ENCODE results near the gene RALGPS1.
"Not testable (repeated sequence)": the region's sequence is repeated elsewhere in the genome, so short reads cannot be mapped to it uniquely, and the experiment has no call there.

The RALGPS1 gene

DNA sequence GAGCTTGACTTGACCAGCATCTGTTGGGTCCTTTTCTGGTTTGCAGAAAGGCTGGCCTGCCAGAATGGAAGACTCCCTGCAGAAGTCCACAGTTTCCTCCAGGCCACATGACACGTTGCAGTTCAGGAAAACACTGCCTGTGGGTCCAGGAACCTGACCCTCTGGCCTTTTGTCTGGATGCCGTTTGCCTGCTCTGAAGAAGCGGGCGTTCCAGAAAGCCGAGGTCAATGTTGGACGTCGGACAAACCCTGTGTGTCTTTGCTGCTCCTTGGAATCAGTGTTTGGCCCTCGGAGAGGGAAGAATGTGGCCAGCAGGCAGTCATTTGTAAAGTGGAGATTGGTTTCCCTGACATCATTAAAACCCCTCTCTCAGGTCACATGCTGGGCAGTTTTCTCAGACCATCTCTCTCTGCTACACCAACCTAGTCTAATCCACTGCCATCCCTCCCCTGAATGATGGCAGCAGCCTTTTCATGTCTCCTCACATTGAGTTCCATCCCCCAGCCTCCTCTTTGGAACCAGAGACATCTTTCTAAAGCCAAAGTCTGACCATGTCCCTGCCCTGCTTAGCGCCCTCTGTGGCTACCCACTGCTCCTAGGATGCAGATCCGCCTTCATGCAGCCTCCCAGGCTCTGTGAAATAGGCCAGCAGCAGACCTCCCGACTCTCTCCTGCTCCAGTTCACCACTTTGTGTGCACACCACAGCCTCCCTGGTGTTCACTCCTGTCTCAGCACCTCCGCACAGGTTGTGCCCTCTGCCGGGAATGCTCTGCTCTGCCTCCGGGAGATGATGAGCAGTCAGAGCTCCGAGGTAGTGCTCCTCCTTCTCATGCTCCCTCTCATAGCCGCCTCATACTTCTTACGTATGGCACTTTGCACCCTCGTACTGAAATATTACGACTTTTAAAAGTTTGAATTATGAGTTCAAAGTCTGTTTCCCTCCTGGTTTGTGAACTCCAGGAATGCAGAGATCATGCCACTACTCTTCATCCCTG, 75.6 kb downstream of the RALGPS1 start:
- DNase-seq (ENCODE audit: low spot score) = no peak

DNA sequence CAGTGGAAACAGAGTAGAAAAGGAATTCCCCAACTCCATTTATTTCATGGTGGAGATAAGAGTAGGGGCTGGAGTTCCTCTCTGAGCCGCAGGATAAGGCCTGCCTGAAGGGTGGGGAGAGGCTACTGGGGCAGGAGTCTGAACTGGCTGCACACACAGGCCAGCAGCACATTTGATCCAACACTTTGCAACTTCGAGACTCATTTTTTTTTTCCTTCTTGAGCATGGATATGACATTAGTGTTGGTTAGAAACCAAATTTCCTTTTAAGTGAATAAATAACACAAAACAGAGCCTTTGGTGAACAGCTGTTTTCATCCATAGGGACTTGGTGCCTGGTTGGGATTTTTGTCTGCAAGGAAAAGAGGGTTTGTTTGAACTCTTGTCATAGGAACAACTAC, 76.6 kb downstream of the RALGPS1 start:
- no peak for DNase-seq (ENCODE audit: low spot score)

DNA sequence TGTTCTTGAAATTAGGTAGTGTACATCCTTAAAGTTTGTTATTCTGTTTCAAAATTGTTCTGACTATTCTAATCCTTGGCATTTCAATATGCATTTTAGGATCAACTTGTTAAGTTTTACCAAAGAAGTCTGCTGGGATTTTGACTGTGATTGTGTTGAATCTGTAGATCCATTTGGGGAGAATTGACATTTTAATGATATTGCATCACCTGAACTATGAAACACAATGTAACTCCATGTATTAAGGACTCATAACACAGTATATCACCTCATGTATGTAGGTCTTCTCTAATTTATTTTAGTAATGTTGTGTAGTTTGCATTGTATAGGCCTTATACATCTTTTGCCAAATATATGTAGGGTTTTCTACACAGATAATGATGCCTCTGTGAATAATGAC, 77.8 kb downstream of the RALGPS1 start:
- DNase-seq (ENCODE audit: low spot score) = no peak

DNA sequence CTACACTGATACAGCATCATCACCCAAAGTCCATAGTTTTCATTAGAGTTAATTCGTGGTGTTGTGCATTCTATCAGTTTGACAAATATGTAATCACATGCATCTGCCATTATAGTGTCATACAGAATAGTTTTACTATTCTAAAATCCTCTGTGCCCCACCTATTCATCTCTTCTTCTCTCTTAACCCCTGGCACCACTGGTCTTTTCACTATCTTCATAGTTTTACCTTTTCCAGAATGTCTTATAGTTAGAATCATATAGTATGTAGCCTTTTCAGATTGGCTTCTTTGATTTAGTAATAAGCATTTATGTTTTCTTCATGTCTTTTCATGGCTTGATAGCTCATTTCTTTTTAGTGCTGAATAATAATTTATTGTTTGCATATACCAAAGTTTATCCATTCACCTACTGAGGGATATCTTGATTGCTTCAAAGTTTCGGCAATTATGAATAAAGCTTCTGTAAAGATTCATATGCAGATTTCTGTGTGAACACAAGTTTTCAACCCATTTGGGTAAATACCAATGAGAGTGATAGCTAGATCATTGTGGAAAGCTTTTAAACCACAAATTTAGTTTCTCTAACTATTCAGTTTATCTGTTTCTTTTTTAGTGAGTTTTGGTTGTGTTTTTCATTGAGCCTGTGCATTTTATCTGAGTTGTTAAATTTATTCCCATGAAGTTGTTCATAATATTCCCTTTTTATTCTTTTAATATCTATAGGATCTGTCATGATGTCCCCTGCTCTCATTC, 84.9 kb downstream of the RALGPS1 start:
- DNase-seq (ENCODE audit: low spot score) = no peak

DNA sequence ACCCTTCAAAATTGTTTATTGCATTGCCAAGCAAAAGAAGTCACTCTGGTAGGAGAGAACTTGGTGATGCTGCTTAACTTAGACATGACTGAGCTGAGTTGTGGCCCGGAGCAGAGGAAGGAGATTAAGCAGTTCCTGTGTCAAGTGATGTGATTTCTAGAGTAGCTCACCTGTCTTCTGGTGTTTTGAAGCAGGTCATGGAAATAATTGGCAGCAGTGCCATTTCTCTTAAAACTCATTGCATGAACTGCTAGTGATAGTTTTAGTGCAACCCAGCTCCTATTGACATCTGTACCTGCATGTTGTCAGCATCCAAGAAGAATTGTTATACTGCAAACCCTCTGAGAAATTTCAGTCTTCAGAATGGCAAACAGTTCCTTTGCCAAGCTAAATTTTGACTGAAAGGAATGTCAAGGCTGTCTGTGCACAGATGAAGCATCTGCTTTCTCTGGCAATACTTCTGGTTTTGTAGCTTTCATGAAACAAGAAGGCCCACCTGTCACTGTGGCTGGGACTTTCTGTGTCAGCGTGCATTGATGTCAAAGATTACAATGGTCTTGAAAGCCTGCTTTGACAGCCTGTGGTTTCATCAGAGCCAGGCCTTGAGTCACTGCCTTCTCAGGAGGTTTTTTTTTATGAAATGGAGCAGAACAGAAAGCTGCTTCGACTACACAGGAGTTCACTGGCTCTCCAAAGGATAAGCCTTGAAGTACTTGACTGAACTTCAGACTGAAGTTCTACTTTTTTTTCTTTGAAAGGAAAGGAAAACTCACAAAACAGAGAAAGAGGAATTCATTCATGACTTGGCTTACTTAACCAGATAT, 90.6 kb downstream of the RALGPS1 start:
- DNase-seq (ENCODE audit: low spot score) = no peak

DNA sequence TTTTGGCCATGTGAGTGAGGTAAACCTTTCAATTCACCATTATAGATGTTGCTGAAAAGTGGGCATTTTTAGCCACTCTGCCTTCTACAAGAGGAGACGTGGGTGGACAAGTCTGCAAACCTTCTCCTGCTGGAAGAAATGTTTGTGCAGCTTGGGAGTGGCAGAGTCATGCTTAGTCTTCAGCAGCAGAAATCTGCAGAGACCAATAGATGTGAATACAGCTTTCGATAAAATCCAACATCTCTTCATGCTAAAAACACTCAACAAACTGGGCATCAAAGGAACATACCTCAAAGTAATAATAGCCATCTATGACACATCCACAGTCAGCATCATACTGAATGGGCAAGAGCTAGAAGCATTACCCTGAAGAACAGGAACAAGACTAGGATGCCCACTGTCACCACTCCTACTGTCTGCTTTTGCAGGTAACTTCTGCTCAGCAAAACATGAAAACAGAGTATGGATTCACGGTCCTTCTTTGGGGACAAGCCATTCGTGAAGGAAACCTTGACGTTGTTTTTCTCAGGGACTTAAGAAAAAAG, 91.3 kb downstream of the RALGPS1 start:
- DNase-seq (ENCODE audit: low spot score) = no peak

DNA sequence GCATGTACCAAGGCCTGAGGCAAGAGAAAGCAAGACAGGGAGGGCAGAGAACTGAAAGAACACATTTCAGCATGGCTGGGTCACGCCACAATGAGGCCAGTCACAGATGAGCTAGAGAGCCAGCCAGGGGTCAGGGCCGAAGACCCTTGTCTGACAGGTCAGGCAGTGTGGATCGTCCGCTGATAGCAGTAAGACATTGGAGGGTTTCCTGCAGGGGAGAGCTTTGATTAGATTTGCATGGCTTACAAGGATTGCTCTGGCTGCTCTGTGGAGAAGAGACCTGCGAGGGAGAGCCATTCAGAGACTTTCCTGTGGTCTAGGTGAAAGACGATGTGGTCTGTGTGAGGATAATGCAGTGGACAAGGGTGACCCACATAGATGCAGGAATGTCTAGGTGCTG, 93.1 kb downstream of the RALGPS1 start:
- no peak for DNase-seq (ENCODE audit: low spot score)

DNA sequence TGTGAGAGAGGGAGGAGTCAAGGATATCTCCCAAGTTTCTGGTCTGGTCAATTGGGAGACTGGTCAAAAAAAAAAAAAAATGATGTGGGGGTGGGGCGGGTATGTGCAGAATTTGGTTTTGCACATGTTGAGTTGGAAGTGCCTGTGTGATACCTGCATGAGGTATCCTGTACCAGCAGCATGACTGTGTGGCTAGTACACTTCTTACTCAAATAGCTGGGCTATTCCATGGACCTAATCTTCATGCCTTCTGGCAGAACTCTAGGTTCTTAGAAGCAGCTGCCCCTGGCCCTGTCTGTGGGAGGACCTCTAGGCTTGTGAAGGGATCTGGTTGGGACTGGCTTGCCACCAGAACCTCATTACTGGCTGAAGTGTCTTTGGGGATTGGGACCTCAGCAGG, 93.5 kb downstream of the RALGPS1 start:
- DNase-seq (ENCODE audit: low spot score) = no peak

DNA sequence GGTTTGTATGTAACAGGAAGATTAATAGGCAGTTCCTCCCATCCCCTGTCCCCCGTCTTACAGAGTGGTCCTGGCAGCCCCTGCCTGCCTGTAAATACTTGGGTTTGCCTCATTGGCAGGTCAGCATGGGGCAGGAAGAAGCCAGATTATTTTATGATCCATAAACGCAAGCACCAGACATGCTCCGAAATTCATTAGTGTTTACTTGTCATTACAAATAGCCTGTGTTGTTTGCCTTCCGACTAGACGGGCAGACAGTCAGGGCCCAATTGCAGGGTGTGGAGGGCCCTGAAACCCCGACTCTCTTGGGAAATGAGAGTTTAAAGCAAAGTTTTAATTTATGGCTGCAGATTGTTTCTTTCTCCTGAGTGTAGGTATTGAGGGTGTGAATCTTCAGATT, 97.2 kb downstream of the RALGPS1 start:
- DNase-seq (ENCODE audit: low spot score) = no peak

DNA sequence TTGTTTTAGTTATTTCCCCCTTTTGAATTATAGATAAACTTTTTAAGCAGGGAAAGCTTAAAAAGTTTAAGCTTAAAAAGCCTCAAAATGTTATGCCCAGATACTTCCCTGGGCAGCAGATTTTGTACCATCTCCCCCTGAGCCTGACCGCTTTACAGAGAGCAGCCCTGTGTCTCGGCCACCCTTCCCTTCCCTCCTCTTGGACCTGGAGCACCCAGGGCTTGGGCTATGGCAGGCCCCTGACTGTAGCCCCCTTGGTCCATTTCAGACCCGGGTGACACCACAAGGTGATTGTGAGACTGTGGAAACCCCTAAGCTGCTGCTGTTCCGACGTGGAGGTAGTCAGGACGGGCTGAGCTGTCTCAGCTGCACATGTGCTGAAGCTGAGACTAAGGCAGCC, 97.7 kb downstream of the RALGPS1 start:
- DNase-seq (ENCODE audit: low spot score) = no peak

DNA sequence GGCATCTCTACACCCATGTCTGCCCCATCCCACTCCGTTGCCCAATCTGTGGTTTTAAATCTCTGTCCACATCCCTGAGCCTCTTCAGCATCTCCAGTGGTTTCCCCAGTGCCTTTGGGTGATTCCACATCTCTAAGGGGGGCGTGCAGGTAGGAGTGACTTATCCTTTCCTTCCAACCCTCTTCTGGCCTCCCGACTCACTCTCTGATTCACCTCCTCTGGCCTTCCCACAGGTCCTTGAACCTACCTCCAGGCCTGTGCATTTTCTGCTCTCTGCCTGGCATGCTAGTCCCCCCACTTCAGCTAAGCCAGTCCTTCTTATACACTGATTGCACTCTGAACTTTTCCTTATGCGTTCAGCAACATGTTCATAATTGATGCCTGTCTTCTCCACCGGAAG, 99.0 kb downstream of the RALGPS1 start:
- DNase-seq (ENCODE audit: low spot score) = no peak

DNA sequence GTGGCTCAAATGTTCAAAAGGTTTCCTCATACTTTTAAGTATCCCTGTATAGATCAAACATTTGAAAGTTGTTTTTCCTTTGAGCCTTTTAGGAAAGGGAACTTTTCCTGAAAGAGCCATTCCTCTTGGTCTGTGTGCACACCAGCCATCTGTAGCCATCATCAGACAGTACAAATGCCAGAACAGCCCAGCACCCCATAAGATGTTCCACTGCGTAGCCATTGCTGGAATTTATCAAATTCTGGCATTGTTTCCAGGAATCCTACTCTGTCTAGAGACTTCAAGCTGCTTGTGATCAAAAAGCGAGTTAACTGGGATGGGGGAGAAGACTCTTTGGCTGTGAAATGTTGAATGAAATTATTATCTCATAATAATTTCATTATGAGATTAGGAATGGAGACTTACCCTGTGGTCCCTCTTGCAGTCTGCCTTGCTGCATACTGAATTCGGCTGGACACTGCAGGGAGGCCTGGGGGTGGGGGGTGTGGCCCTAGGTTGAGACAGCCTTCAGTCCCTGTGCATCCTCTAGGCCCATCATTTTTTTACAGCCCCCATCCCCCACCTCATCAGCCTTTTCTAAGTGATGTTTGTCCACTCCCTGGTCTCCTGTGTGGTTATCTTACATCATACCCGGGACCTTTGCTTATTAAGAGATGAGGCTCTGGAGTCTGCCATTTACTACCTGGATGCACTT, 99.8 kb downstream of the RALGPS1 start:
- DNase-seq (ENCODE audit: low spot score) = peak; percentile 64

DNA sequence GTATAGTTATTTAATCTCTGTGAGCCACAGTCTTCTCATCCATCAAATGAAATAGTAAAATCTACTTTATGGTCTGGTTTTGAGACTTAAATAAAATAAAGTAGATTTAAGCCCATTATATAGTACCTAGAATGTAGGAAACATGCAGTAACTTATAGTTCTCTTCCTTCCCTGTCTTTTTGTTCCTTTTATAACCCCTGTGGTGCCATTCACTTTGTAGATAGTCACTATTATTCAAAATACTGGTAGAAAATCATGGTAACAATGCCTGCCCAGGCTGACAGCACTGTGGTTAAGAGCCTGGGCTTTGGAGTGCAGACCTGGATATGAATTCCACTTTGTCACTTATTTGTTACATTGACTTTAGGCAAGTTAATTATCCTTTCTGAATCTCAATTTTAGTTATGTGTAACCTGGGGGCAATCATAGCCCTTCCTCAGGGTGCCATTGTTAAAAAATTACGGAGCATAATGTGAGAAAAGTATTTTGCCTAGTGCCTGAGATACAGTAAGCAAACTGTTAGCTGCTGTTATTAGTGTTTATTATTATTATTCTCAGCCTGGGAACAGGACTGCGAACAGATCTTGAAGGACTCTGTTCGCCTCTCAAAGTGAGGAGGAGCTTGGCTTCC, 100.4 kb downstream of the RALGPS1 start:
- DNase-seq (ENCODE audit: low spot score) = no peak

DNA sequence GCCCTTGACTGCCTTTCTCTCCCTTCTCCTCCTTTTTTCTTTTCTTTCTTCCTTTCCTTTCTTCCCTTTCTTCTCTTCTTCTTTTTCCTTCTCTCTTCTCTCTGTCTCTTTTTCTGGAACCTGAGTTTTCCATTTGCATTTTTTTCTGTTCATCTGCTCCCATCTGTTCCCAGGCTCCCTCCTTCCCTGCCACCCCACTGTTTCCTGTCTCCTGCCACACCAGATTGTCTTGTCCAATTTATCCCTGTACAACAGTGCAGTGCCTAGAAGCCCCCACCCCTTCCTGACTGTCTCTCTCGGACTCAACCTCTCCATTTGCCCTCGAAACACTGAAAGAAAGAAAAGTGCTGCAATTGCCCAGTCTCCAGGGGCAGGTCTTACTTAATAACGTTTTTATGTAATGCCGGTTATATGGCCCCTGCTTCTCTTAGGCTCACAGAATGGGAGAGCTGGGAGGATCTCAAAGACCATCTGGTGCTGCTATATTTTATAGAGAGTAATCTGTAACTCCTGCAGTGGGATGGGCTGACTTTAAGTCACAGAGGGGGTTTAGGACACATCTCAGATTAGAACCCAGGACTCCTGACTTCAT, 101.4 kb downstream of the RALGPS1 start:
- no peak for DNase-seq (ENCODE audit: low spot score)

DNA sequence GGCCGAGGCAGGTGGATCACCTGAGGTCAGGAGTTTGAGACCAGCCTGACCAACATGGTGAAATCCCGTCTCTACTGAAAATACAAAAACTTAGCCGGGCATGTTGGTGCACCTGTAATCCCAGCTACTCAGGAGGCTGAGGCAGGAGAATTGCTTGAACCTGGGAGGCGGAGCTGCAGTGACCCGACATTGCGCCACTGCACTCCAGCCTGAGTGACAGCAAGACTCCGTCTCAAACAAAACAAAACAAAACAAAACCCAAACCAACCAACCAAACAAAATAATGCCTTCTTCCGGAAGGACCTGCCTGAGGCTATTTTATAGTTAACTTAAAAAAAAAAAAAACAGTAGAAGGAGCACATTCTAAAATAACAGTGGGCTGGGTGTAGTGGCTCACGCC, 103.4 kb downstream of the RALGPS1 start:
- not testable (repeated sequence) for DNase-seq (ENCODE audit: low spot score)

DNA sequence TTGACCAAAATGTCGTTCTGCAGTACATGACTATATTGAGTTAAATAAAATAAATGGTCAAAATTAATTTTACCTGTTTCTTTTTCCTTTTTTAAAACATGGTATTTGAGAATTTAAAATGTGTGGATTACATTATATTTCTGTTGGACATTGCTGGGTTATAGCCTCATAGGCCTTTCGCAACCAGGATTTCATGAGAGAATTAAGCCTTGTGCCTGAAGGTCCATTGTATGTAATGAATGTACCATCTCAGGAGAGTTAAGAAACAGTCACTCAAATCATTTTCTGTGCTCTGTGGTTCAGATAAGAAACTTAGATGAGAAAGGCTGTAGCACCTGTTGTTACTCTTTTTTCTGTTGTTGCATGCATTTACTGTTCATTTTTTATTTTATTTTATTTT, 104.4 kb downstream of the RALGPS1 start:
- DNase-seq (ENCODE audit: low spot score) = no peak

DNA sequence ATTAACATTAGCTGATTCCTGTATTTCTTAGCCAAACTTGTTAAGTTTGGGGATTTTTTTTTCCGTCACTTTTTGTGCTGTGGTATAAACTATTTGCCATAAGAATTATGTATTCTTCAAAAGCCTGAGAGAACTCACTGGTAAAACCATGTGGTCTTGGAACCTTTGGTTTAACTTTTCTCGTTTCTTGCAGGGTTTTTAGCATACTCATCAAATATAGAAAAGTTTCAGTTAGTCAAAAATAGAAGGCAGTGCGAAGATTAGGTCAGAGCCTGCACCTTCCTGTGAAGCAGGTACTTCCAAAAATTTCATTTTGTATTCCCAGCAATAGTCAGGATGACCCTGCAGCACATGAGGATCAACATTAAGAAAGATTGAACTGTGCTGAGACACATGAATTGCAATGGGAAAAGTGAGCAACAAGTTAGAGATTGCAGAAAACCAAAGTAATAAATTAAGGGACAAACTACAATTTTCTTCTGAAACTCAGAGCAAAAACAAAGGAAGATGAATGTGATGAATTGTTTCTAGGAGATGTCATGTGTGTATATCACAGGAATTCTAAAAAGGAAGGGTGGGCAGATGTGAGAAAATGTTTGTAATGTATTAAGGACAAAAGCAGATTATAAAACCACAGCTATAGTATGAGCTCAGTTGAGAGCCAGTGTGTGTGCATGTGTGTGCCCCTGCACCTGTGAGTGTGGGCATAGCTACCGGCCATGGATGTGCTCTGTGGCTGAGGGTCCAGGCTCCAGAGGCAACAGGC, 105.6 kb downstream of the RALGPS1 start:
- DNase-seq (ENCODE audit: low spot score) = no peak

DNA sequence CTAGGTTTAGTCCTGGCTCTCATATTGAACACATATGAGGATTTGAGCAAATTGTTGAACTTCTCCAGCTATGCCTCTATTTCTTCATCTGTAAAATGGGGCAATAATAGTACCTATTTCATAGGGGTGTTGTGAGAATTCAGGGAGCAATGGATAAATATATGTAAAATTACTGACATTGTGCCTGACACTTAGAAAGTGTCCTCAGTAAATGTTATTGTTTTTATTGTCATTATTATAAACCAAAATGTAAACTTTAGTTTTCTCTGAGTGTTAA, 106.2 kb downstream of the RALGPS1 start:
- DNase-seq (ENCODE audit: low spot score) = no peak

DNA sequence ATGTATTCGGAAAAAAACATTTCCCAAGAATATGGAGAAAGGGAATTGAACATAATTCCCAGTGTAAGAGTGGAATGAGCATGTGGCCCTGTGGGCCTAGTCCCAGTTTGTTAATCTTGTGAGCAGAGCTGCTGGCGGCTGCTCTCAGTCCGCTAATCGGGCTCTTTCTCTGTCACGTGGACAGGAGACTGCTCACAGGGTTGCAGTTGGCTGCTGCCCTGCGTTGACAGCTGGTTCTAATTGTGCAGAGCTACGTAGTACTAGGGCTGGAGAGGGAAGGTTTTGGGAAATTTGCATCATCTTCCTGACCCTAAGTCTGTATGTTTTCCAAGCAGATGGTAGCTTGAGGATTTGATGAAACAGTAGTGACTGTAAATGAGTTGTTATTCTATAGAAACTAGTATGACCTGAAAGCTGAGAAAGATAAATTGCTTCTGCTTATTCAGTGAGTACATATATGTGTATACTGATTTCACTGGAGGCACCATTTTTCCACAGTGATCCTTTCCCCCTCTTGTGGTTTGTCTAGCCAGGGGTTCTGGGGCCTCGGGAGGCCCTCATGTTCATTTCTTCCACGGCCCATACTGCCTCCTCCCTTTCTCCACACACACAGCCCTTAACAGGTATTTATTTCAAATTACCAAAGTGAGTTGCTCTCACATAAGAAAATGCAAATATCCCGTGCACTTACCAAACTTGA, 107.2 kb downstream of the RALGPS1 start:
- DNase-seq (ENCODE audit: low spot score) = peak; percentile 96

Data from AG08395 (cell line).